Left ventricle myocardium inferior (tissue), 1 donor: ENCODE data around the gene SH3BP1. TPM values are rescaled to one million over a fixed set of nuclear protein-coding genes. Genes with fewer than 3 reads are reported as not detected.

Experiments
- DNase-seq: peaks from one replicate; pipeline ENCODE4 v3.0.0-alpha.2; 2020
- H3K27ac ChIP-seq: fragments of 200-600 bp; replicated peaks from 2 replicates; pipeline ENCODE4 v1.8.0; 2021
- H3K27me3 ChIP-seq: fragments of 200-600 bp; 2 replicates; pipeline ENCODE4 v1.8.0; 2021; ENCODE audit warnings: low read depth
- H3K36me3 ChIP-seq: fragments of 200-600 bp; 2 replicates; pipeline ENCODE4 v1.8.0; 2021
- H3K4me1 ChIP-seq: fragments of 200-600 bp; 2 replicates; pipeline ENCODE4 v1.8.0; 2021
- H3K4me3 ChIP-seq: fragments of 200-600 bp; 2 replicates; pipeline ENCODE4 v1.8.0; 2021; ENCODE audit warnings: mild to moderate bottlenecking, moderate library complexity
- H3K9me3 ChIP-seq: fragments of 200-600 bp; replicated peaks from 2 replicates; pipeline ENCODE4 v1.8.0; 2021
- CTCF ChIP-seq: fragments of 200-600 bp; IDR thresholded peaks from 2 replicates; pipeline ENCODE4 v1.8.0; 2021; ENCODE audit warnings: antibody characterized with exemption, mild to moderate bottlenecking, borderline replicate concordance
- intact Hi-C: fragments of 100-400 bp; cut with micrococcal nuclease; formaldehyde crosslinking; loops from one replicate; pipeline ENCODE4 v1.11.0; 2022
- total RNA-seq: library from RNA; stranded (reverse); fragmentation: NEBNext Ultra II Directional; extraction: Animal tissue kit (Norgen Biotek cat#: 25700); gene quantifications from one replicate; pipeline ENCODE4 v1.2.1, GENCODE V29; 2021
- donor health status: DM: no; HTN: yes; CAD: no; lungs with severe emphysema.

The SH3BP1 gene
- total RNA-seq, 1 donor from 2014 or later = 2.5 TPM

GRCh38 chr22:37697538-37697835 lies 58.0 kb downstream of the SH3BP1 start:
- no peak for TF ChIP-seq CTCF
- H3K9me3 ChIP-seq = no peaks in the 10 kb centered on the region
- no peak overlapping the region for H3K4me3 ChIP-seq
- no peaks in the 10 kb centered on the region for H3K27me3 ChIP-seq
- peaks cover 21% of the 10 kb centered on the region for H3K36me3 ChIP-seq
- intact Hi-C loops = no loop called here
- DNase-seq = no peak
- H3K4me1 ChIP-seq = peaks cover 18% of the 10 kb centered on the region
- H3K27ac ChIP-seq = no peak overlapping the region

GRCh38 chr22:37701141-37701786 lies 61.8 kb downstream of the SH3BP1 start:
- no peaks in the 10 kb centered on the region for H3K9me3 ChIP-seq
- H3K27me3 ChIP-seq = no peaks in the 10 kb centered on the region
- DNase-seq = no peak
- no peaks in the 10 kb centered on the region for H3K36me3 ChIP-seq
- H3K4me3 ChIP-seq = no peak overlapping the region
- peaks cover 11% of the 10 kb centered on the region for H3K4me1 ChIP-seq
- no peak overlapping the region for H3K27ac ChIP-seq
- no peak for TF ChIP-seq CTCF
- intact Hi-C loops = no loop called here

- Histone ChIP-seq H3K36me3 (no peaks in the 10 kb centered on the region), H3K4me3 (no peak overlapping the region), H3K27ac (no peak overlapping the region), H3K4me1 (peaks cover 7% of the 10 kb centered on the region), H3K9me3 (no peaks in the 10 kb centered on the region), H3K27me3 (no peaks in the 10 kb centered on the region)
- no peak for TF ChIP-seq CTCF
- DNase-seq = no peak
- intact Hi-C loops = no loop called here
Observed at GRCh38 chr22:37703906-37704305, 64.4 kb downstream of the SH3BP1 start.

- no peak for DNase-seq
- Histone ChIP-seq H3K4me3 (no peak overlapping the region), H3K27ac (no peak overlapping the region), H3K9me3 (no peaks in the 10 kb centered on the region), H3K27me3 (no peaks in the 10 kb centered on the region), H3K36me3 (no peaks in the 10 kb centered on the region), H3K4me1 (peaks cover 7% of the 10 kb centered on the region)
- no peak for TF ChIP-seq CTCF
- intact Hi-C loops = no loop called here
Observed at GRCh38 chr22:37704645-37705044, 65.2 kb downstream of the SH3BP1 start.

GRCh38 chr22:37705205-37705604 lies 65.7 kb downstream of the SH3BP1 start:
- no peak for TF ChIP-seq CTCF
- no peak for DNase-seq
- intact Hi-C loops = no loop called here
- H3K36me3 ChIP-seq = no peaks in the 10 kb centered on the region
- H3K9me3 ChIP-seq = no peaks in the 10 kb centered on the region
- peaks cover 7% of the 10 kb centered on the region for H3K4me1 ChIP-seq
- no peak overlapping the region for H3K27ac ChIP-seq
- H3K27me3 ChIP-seq = no peaks in the 10 kb centered on the region
- H3K4me3 ChIP-seq = no peak overlapping the region

Other genes with a start within 250 kb of the SH3BP1 start
- not detected for gene ELFN2, start 212.2 kb upstream of the SH3BP1 start, total RNA-seq
- gene MFNG, start 153.3 kb upstream of the SH3BP1 start, total RNA-seq = 11.8 TPM
- gene CARD10, start 120.3 kb upstream of the SH3BP1 start, total RNA-seq = 9.0 TPM
- gene CDC42EP1, start 79.2 kb upstream of the SH3BP1 start, total RNA-seq = 17.7 TPM
- gene LGALS2, start 59.6 kb upstream of the SH3BP1 start, total RNA-seq = not detected
- 27.5 TPM for gene GGA1, start 30.8 kb upstream of the SH3BP1 start, total RNA-seq
- gene PDXP, start 19.1 kb downstream of the SH3BP1 start, total RNA-seq = 23.9 TPM
- 843 TPM for gene LGALS1, start 36.0 kb downstream of the SH3BP1 start, total RNA-seq
- gene NOL12, start 46.7 kb downstream of the SH3BP1 start, total RNA-seq = 12.8 TPM
- gene TRIOBP, start 57.4 kb downstream of the SH3BP1 start, total RNA-seq = 86.5 TPM
- gene GCAT, start 168.3 kb downstream of the SH3BP1 start, total RNA-seq = 42.7 TPM
- gene GALR3, start 183.7 kb downstream of the SH3BP1 start, total RNA-seq = not detected
- 19.4 TPM for gene ANKRD54, start 204.7 kb downstream of the SH3BP1 start, total RNA-seq
- 379 TPM for gene EIF3L, start 209.8 kb downstream of the SH3BP1 start, total RNA-seq